ENCODE results near the gene OSBPL3.

Gene OSBPL3

DNA sequence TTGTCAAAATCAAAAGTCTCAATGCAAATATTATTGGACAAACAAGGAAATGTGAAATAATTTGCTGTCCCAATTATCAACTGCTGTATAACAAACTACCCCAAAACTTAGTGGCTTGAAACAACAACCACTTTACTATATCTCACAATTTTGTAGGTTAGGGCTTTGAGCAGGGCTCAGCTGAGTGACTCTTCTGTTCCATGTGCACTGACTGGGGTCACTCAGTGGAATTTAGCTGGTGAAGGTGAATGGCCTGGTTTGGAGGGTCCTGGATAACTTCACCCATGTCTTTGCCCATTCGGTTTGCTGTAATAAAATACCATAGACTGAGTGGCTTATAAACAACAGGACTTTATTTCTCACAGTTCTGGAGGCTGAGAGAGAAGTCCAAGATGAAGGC, 219.0 kb downstream of the OSBPL3 start:
- DNase-seq (ENCODE audit: low read depth) = no peak

- peak; percentile 18 for DNase-seq (ENCODE audit: low read depth)
Measured at GRCh38 chr7:24757353-24758275, 222.4 kb downstream of the OSBPL3 start, which contains the start of gene GSDME. Gene GSDME (minus strand): TSS chr7:24757464. CDS start chr7:24749774, 7,690 bp downstream.

DNA sequence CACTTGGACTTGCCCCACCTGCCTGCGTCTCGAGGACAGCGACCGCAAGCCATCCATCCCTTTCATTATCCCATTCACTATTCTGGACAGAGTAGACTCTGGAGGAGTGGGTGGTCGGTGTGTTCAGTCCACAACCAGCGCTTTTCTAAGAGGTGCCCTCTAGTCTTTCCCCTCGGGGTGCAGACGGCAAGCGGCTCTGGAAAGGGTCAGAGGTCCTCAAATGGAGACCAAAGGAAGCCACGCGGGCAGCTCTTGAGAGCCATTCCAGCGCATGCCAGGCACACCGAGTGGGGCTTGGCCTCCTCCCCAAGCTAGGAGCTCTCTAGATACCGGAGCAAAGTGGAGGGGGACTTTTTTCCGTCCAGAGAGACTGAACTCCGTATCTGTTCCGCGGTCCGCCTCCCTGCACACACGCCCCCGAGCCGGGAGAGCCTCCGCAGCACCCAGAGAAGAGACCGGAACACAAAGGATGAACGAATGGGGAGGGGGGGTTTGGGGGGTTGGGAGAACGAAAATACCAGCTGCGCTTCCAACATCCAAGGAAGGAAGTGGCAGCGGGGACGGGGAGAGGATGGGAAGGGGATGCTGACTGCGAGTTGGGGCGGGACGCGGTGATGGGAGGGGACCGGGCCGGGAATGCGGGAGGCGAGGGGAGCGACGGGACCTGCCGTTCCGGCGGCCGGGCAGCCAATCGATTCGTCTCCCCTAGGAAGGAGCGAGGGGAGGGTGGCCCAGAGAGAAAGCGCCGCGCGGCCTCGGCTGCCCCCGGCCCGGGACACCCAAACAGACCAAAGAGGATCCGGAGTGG, 223.2 kb downstream of the OSBPL3 start:
- DNase-seq (ENCODE audit: low read depth) = no peak

GRCh38 chr7:24755541-24756407, 224.2 kb downstream of the OSBPL3 start:
- no peak for DNase-seq (ENCODE audit: low read depth)

DNA sequence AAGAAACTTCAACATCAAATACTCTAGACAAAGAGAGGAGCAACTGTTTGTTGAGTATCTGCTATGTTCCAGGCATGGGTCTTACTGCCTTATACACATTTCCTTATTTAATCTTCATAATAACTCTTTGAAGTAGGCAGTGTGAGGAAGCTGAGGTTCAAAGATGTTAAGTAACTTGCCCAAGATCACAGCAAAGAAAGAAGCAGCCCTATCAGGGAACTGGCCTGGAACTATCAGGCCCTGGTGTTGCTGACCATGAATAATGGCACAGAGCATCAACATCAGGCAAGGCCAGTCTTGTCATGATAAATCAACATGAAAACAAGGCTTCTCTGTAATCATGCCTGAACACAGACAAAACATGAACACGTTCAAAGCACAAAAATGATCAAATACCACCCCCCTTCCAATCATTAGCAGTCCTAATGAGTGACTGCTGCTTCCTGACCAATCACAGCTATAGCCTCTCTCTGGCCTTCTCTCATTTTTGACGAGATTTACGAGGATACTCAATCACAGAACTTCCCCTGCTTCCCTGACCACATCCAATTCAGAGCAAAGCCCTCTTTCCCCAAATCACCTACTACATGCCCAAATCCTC, 225.0 kb downstream of the OSBPL3 start:
- no peak for DNase-seq (ENCODE audit: low read depth)

- DNase-seq (ENCODE audit: low read depth) = no peak
Measured at GRCh38 chr7:24752073-24752800, 227.7 kb downstream of the OSBPL3 start.

DNA sequence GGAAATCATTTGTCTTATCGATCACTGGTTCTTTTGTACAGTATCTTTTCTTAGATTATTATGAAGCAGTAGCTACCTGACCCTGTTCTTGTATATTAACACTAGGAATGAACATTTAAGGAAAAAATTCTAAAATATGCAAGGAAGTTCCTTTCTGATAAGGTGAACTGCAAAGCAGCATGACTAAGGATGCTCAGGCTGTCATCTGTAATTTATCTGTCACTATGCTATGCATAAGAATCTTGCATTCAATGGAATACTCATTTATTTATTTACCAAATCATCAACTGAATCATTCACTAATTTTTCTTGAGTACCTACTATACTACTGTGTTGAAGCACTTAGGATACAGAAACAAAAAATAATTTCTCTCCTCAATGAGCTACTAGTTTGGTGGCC, 228.5 kb downstream of the OSBPL3 start:
- no peak for DNase-seq (ENCODE audit: low read depth)

GRCh38 chr7:24750441-24751055, 229.4 kb downstream of the OSBPL3 start:
- DNase-seq (ENCODE audit: low read depth) = no peak

GRCh38 chr7:24748521-24748920, 231.5 kb downstream of the OSBPL3 start:
- DNase-seq (ENCODE audit: low read depth) = no peak

Data from stimulated activated CD8-positive, alpha-beta memory T cell treated with anti-CD3 and anti-CD28 coated beads, Interleukin-4, amount 100 ng/mL, for 24 hours (primary cell).